Muscle of leg (tissue), 11 donors: Measurements from ENCODE around the gene ZBTB43. TPM values are rescaled to one million over a fixed set of nuclear protein-coding genes. Genes with fewer than 3 reads are reported as not detected.

Experiments used
- DNase-seq: peaks from one replicate; pipeline ENCODE4 v3.0.0; 2013
- H3K27ac ChIP-seq: one replicate; pipeline ENCODE4 v1.5.1; 2013; ENCODE audit warnings: mild to moderate bottlenecking, low read length, control low read depth
- H3K27me3 ChIP-seq: one replicate; pipeline ENCODE4 v1.6.1; 2013; ENCODE audit warnings: low read length; ENCODE audit not compliant: control insufficient read depth, insufficient read depth
- H3K36me3 ChIP-seq: one replicate; pipeline ENCODE4 v1.6.1; 2013; ENCODE audit warnings: low read length; ENCODE audit not compliant: control insufficient read depth, insufficient read depth
- H3K4me1 ChIP-seq: one replicate; pipeline ENCODE4 v1.6.1; 2013; ENCODE audit warnings: low read length; ENCODE audit not compliant: control insufficient read depth, insufficient read depth
- H3K4me3 ChIP-seq: one replicate; pipeline ENCODE4 v1.5.1; 2013; ENCODE audit warnings: low read length, control low read depth
- H3K9me3 ChIP-seq: replicated peaks from 2 replicates; pipeline ENCODE4 v1.6.1; 2013; ENCODE audit warnings: low read depth, low read length; ENCODE audit not compliant: control insufficient read depth
- WGBS: methylation state at CpG from one replicate; pipeline ENCODE4 v1.1.5; 2013; ENCODE audit warnings: missing lambda C conversion rate; ENCODE audit not compliant: insufficient coverage; 5-methylcytosine and 5-hydroxymethylcytosine counted together
- polyA plus RNA-seq, 8 donors: library from polyadenylated mRNA; unstranded; fragments of 120-200 nt; gene quantifications; one replicate each; pipeline versions ENCODE4 v1.2.1 to v1.2.3, GENCODE V29; 2013; ENCODE audit warnings: inconsistent platforms in 1 of 8, low replicate concordance in 1 of 8; ENCODE audit not compliant: insufficient read length in 8 of 8, insufficient read depth in 1 of 8
- total RNA-seq: library from RNA; stranded (reverse); fragments of 120-200 nt; gene quantifications from one replicate; pipeline ENCODE4 v1.2.4, GENCODE V29; 2013

ZBTB43 gene
- total and polyA plus RNA-seq, 9 donors, result 9.7 to 15.6 (median 14.3) TPM

GRCh38 chr9:126862104-126862761 is 57.4 kb downstream of the ZBTB43 start:
- H3K4me3 ChIP-seq, result peak overlapping the region; percentile 63
- H3K36me3 ChIP-seq, result peaks cover 21% of the 10 kb centered on the region
- peak overlapping the region; percentile 9 for H3K27ac ChIP-seq
- peaks cover under 1% of the 10 kb centered on the region for H3K27me3 ChIP-seq
- 37% methylated on average over 10 of the region's 11 CpGs for WGBS
- H3K4me1 ChIP-seq, result peaks cover 32% of the 10 kb centered on the region
- DNase-seq, result peak; percentile 42
- no peaks in the 10 kb centered on the region for H3K9me3 ChIP-seq

DNA sequence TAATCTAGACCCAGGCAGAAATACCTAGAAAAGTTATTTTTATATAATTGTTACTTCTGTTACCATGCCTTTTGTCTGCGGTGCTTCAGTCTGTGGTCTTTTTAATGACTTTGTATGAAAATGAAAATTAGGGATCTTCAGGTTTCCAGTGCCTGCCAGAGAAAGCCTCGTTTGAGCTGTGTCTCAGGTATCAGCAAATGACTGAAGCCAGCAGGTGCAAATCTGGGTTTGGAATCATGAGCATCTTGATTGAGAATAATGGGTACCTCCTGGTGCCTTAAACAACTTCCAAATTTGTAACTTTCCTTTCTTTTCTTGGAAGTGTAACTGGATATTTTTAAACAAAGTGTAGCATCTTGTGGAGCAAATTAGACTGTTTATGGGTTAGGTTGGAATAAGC is 59.9 kb downstream of the ZBTB43 start:
- no peak for DNase-seq
- H3K4me3 ChIP-seq, result no peak overlapping the region
- 60% methylated on average over 1 of the region's 2 CpGs for WGBS
- H3K27me3 ChIP-seq, result no peaks in the 10 kb centered on the region
- no peaks in the 10 kb centered on the region for H3K9me3 ChIP-seq
- H3K4me1 ChIP-seq, result peaks cover 32% of the 10 kb centered on the region
- no peak overlapping the region for H3K27ac ChIP-seq
- peaks cover 33% of the 10 kb centered on the region for H3K36me3 ChIP-seq

DNA sequence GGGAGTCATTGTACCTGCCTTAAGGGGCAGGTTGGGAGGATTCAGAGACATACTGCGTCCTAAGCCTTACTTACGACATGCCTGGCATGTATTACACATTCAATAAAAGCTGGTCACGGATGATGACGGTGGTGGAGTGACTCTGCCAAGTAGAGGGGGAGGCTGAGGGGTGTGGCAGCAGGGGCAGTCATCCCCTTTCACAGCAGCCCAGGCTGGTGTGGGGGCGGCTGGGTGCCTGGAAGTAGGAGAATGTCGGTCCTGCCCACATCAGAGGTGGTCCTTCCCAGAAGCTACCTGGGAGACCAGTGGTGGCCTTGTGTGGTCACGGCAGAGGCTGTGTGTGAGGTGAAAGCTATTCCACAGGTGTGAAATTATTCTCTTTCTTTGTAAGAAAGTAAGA is 64.5 kb downstream of the ZBTB43 start:
- Histone ChIP-seq H3K27ac (no peak overlapping the region), H3K9me3 (no peaks in the 10 kb centered on the region), H3K4me3 (no peak overlapping the region), H3K4me1 (peaks cover 15% of the 10 kb centered on the region), H3K27me3 (no peaks in the 10 kb centered on the region), H3K36me3 (peaks cover 29% of the 10 kb centered on the region)
- 83% methylated on average over 2 of the region's 7 CpGs for WGBS
- no peak for DNase-seq

GRCh38 chr9:126872516-126872915 is 67.7 kb downstream of the ZBTB43 start:
- H3K27ac ChIP-seq, result no peak overlapping the region
- DNase-seq, result no peak
- peaks cover 14% of the 10 kb centered on the region for H3K36me3 ChIP-seq
- peaks cover 11% of the 10 kb centered on the region for H3K4me1 ChIP-seq
- H3K9me3 ChIP-seq, result no peaks in the 10 kb centered on the region
- WGBS, result no CpG with 5 or more reads among the region's 4 CpGs
- H3K4me3 ChIP-seq, result no peak overlapping the region
- H3K27me3 ChIP-seq, result no peaks in the 10 kb centered on the region

GRCh38 chr9:126874546-126875314 is 69.9 kb downstream of the ZBTB43 start:
- Histone ChIP-seq H3K4me1 (no peaks in the 10 kb centered on the region), H3K27ac (no peak overlapping the region), H3K27me3 (no peaks in the 10 kb centered on the region), H3K4me3 (no peak overlapping the region), H3K9me3 (no peaks in the 10 kb centered on the region), H3K36me3 (peaks cover 9% of the 10 kb centered on the region)
- no peak for DNase-seq
- WGBS, result 66% methylated on average over 4 of the region's 9 CpGs

DNA sequence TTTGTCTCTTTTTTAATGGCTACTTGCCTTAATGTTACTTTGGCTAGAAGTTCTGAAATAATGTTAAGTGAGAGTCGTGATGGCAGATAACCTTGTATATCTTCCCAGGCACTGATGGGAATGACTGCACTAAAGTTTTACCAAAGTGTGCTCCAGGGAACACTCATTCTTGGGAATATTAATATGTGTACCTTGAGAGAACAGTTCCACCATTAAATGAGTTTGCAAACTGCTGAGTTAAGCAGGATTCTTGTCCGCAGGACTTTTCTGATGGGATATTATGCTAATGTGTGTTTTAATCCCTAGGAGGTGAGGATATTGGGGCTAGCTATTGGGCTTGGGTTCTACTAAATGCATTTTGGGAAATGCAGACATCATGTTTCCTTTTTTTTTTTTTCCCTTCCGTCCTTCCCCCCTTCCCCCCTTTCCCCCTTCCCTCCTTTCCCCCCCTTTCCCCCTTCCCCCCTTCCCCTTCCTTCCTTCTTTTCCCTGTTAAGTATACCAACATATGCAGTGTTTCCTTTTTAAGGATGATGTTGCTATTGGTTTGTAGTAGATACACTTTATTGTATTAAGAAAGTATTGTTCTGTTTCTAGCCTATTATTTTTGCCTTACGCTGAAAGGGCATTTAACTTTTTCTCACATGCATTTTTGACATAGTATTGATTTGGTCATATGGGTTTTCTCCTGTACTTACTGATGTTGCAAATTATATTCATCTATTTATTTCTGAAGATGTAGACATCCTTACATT is 71.1 kb downstream of the ZBTB43 start:
- no CpG with 5 or more reads among the region's 4 CpGs for WGBS
- Histone ChIP-seq H3K36me3 (peaks cover 21% of the 10 kb centered on the region), H3K4me3 (no peak overlapping the region), H3K9me3 (no peaks in the 10 kb centered on the region), H3K27me3 (no peaks in the 10 kb centered on the region), H3K27ac (no peak overlapping the region), H3K4me1 (peaks cover 5% of the 10 kb centered on the region)
- DNase-seq, result no peak

GRCh38 chr9:126876531-126876930 is 71.7 kb downstream of the ZBTB43 start:
- Histone ChIP-seq H3K4me1 (peaks cover 5% of the 10 kb centered on the region), H3K4me3 (no peak overlapping the region), H3K9me3 (no peaks in the 10 kb centered on the region), H3K36me3 (peaks cover 21% of the 10 kb centered on the region), H3K27ac (no peak overlapping the region), H3K27me3 (no peaks in the 10 kb centered on the region)
- DNase-seq, result no peak
- WGBS, result no CpG with 5 or more reads among the region's 4 CpGs

DNA sequence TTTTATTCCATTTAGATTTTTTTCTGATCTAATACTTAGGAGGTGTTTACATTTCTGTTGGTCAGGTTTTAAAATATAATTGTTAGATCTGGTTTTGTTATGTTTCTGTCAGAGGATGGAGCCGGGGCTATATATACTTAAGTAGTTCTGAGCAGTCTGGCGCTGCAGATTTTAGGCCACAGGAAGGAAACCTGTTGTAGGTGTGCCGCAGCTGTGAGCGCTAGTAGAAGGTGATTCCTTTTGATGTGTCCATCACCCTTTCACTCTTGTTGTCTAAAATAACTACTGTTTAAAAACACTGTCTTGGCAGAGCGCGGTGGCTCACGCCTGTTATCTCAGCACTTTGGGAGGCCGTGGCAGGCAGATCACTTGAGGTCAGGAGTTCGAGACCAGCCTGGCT is 72.6 kb downstream of the ZBTB43 start:
- no peak for DNase-seq
- Histone ChIP-seq H3K27ac (no peak overlapping the region), H3K9me3 (no peaks in the 10 kb centered on the region), H3K27me3 (no peaks in the 10 kb centered on the region), H3K4me1 (peaks cover 5% of the 10 kb centered on the region), H3K4me3 (no peak overlapping the region), H3K36me3 (peaks cover 21% of the 10 kb centered on the region)
- WGBS, result 90% methylated on average over 4 of the region's 9 CpGs

DNA sequence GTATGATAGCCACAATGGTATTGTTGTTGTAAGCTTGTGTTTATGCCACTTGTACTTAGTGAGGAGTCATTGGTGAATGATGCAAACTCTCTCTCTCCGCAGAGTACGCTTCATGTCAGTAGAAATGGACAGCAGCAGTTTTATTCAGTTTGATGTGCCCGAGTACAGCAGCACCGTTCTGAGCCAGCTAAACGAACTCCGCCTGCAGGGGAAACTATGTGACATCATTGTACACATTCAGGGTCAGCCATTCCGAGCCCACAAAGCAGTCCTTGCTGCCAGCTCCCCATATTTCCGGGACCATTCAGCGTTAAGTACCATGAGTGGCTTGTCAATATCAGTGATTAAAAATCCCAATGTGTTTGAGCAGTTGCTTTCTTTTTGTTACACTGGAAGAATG is 74.4 kb downstream of the ZBTB43 start:
- H3K9me3 ChIP-seq, result no peaks in the 10 kb centered on the region
- 89% methylated on average over 7 of the region's 9 CpGs for WGBS
- no peak for DNase-seq
- H3K27me3 ChIP-seq, result no peaks in the 10 kb centered on the region
- peaks cover 7% of the 10 kb centered on the region for H3K4me1 ChIP-seq
- no peak overlapping the region for H3K27ac ChIP-seq
- H3K36me3 ChIP-seq, result peaks cover 28% of the 10 kb centered on the region
- no peak overlapping the region for H3K4me3 ChIP-seq
